Gastrocnemius medialis (tissue), 4 donors: ENCODE data around the gene PRRC2A. TPM values are rescaled to one million over a fixed set of nuclear protein-coding genes. Genes with fewer than 3 reads are reported as not detected.
"Not testable (repeated sequence)": the region's sequence is repeated elsewhere in the genome, so short reads cannot be mapped to it uniquely, and the experiment has no call there.

Experiments used
- ATAC-seq, 2 donors: fragments of 150-250 bp; one replicate each; pipeline ENCODE4 v1.9.1; 2016
- DNase-seq, 2 donors: peaks; one replicate each; pipeline ENCODE4 v3.0.0-alpha.2; 2019
- H3K27ac ChIP-seq, 4 donors: fragments of 200-600 bp; sonication (generic); 1 replicate in 1 of 4; 2 replicates in 3 of 4; pipeline ENCODE4 v1.5.1; 2016 to 2018; ENCODE audit warnings: mild to moderate bottlenecking in 2 of 4, moderate library complexity in 1 of 4
- H3K27me3 ChIP-seq, 3 donors: fragments of 200-600 bp; sonication (generic) in 2 of 3; 1 replicate in 1 of 3; 2 replicates in 2 of 3; pipeline versions ENCODE4 v1.5.1 to v1.6.0; 2016 to 2019; ENCODE audit warnings: mild to moderate bottlenecking in 1 of 3, moderate library complexity in 1 of 3
- H3K36me3 ChIP-seq, 2 donors: fragments of 200-600 bp; sonication (generic) in 1 of 2; one replicate each; pipeline ENCODE4 v1.5.1; 2017 to 2018
- H3K4me1 ChIP-seq, 2 donors: fragments of 200-600 bp; sonication (generic) in 1 of 2; one replicate each; pipeline ENCODE4 v1.5.1; 2016 to 2017; ENCODE audit warnings: mild to moderate bottlenecking in 2 of 2
- H3K4me3 ChIP-seq, 4 donors: fragments of 200-600 bp; sonication (generic) in 3 of 4; 1 replicate in 1 of 4; 2 replicates in 3 of 4; pipeline ENCODE4 v1.5.1; 2016 to 2019; ENCODE audit warnings: mild to moderate bottlenecking in 2 of 4
- H3K9me3 ChIP-seq, 3 donors: fragments of 200-600 bp; sonication (generic) in 2 of 3; 1 replicate in 1 of 3; 2 replicates in 2 of 3; pipeline ENCODE4 v1.5.1; 2016 to 2019
- POLR2A ChIP-seq, 2 donors: fragments of 450-650 bp; IDR thresholded peaks; one replicate each; pipeline ENCODE4 v1.6.1; 2017; ENCODE audit warnings: antibody characterized with exemption in 2 of 2, mild to moderate bottlenecking in 2 of 2, moderate library complexity in 2 of 2
- in situ Hi-C, 4 donors: fragments of 200-750 bp; cut with MboI; loops; one replicate each; pipeline versions ENCODE4 v1.15.0 to v1.8.0; 2017; ENCODE audit warnings: low sequenced_read_pairs in 4 of 4
- intact Hi-C: fragments of 100-400 bp; cut with DNase I; formaldehyde crosslinking; loops from one replicate; pipeline ENCODE4 v1.15.1; 2023; ENCODE audit warnings: low total_unique reads
- total RNA-seq, 4 donors: library from RNA; depleted of rRNA; stranded (reverse); fragments of >200 nt; gene quantifications; one replicate each; pipeline versions ENCODE4 v1.1.0 to v1.2.3, GENCODE V29; 2016
- TF ChIP-seq, protein P1 (sequence below), 5 experiments: fragments of 450-650 bp in 3 of 5; fragments of 200-600 bp in 2 of 5; sonication (generic) in 2 of 5; IDR thresholded peaks in 4 of 5; conservative IDR thresholded peaks in 1 of 5; 1 replicate in 4 of 5; 2 replicates in 1 of 5; pipeline ENCODE4 v1.5.1; 2016 to 2019; ENCODE audit warnings: antibody characterized with exemption in 5 of 5, mild to moderate bottlenecking in 3 of 5, moderate library complexity in 3 of 5

PRRC2A gene
- total RNA-seq, 4 donors from 2014 or later = 38.9 to 67.7 (median 52.0) TPM

DNA sequence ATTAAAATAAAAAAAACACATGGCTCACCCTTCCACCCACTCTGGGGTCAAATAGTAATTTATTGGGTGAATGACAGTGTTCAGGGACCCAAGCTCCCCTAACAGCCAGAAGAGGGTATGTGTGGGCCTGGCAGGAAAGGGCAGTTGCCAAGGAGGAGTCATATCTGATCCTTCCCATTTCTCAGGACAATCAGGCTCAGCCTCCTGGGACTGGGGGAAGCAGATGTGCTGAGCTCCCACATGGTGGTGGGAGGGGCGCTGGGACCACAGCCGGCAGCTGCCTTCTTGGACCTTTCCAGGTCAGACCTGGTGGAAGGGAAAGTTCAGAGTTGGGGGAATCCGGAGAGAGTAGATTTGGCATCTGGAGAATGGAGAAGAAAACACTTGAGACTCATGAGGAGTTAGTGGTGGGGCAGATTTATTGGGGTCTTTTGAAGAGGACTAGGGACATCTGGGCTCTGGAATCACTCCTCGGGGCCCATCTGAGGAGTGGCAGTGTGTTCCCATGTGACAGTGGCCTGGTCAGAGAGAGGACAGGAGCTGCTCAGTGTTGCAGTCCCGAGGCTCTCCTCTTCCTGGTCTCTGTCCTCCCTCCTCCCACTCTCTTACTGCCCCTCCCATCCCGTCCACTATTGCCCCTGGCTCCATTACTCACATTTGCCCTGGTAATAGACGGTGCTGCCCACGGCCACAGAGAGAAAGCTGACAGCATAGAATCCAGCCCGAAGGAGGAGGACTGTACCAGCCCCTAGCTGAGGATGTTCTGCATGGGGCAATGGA, 31.5 kb upstream of the PRRC2A start:
- no peaks in the 10 kb centered on the region for H3K9me3 ChIP-seq
- intact Hi-C loops (no loop called here), in situ Hi-C loops (no loop called here)
- no peaks in the 10 kb centered on the region for H3K4me1 ChIP-seq
- peaks cover 0 to 5% (median 0%) of the 10 kb centered on the region in 3 donors for H3K27me3 ChIP-seq
- no peak for DNase-seq
- ATAC-seq = no peak
- no peak for TF ChIP-seq POLR2A (IDR thresholded peaks at IDR 0.05)
- TF ChIP-seq, protein P1, sequence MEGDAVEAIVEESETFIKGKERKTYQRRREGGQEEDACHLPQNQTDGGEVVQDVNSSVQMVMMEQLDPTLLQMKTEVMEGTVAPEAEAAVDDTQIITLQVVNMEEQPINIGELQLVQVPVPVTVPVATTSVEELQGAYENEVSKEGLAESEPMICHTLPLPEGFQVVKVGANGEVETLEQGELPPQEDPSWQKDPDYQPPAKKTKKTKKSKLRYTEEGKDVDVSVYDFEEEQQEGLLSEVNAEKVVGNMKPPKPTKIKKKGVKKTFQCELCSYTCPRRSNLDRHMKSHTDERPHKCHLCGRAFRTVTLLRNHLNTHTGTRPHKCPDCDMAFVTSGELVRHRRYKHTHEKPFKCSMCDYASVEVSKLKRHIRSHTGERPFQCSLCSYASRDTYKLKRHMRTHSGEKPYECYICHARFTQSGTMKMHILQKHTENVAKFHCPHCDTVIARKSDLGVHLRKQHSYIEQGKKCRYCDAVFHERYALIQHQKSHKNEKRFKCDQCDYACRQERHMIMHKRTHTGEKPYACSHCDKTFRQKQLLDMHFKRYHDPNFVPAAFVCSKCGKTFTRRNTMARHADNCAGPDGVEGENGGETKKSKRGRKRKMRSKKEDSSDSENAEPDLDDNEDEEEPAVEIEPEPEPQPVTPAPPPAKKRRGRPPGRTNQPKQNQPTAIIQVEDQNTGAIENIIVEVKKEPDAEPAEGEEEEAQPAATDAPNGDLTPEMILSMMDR (IDR thresholded peaks at IDR 0.05 in 4 of 5, conservative IDR thresholded peaks at IDR 0.05 in 1 of 5) = no peak
- no peak overlapping the region for H3K4me3 ChIP-seq
- no peak overlapping the region for H3K27ac ChIP-seq
- H3K36me3 ChIP-seq = no peaks in the 10 kb centered on the region

DNA sequence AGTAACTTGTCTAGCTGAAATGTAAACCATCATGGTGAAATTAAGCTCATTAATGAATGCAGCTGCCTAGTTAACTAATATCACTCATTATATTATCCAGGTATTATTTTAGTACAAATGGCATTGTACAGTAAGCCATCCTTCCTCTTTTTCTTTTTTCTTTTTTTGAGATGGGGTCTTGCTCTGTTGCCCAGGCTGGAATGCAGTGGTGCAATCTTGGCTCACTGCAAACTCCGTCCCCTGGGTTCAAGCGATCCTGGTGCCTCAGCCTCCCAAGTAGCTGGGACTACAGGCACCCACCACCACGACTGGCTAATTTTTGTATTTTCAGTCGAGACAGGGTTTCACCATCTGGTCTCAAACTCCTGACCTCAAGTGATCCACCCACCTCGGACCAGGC, 29.8 kb upstream of the PRRC2A start:
- in situ Hi-C loops = loop anchor here in 1 of 4 donors (10.0 kb wide), 1 partner anchor 46 kb away; the partner anchor contains the start of genes ATP6V1G2, DDX39B and NFKBIL1
- H3K9me3 ChIP-seq = not testable (repeated sequence)

DNA sequence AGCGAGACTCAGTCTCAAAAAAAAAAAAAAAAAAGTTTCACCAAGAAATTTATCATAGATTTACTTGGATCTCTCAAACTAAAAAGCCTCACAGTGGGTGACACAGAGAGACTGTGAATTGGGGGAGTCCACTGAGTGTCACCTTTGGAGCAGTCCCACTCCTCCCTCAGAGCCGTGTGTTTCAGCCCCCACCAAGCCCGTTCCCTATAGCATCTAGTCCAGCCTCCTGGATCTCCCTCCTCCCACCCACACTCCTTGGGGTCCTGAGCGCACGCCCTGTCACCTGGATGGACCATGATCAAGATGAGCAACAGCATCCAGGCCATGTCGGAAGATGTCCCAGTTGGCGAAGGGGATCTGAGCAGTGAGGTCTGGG, 28.1 kb upstream of the PRRC2A start:
- TF ChIP-seq, protein P1 (IDR thresholded peaks at IDR 0.05 in 4 of 5, conservative IDR thresholded peaks at IDR 0.05 in 1 of 5) = no peak
- no peak for TF ChIP-seq POLR2A (IDR thresholded peaks at IDR 0.05)
- H3K27me3 ChIP-seq = peaks cover 0 to 4% (median 0%) of the 10 kb centered on the region in 3 donors
- no peak for DNase-seq
- in situ Hi-C loops = loop anchor here in 1 of 4 donors (10.0 kb wide), 1 partner anchor 48 kb away; the partner anchor contains the start of genes ATP6V1G2, DDX39B and NFKBIL1
- ATAC-seq = no peak
- no peak overlapping the region for H3K27ac ChIP-seq
- no peaks in the 10 kb centered on the region for H3K9me3 ChIP-seq
- no peaks in the 10 kb centered on the region for H3K36me3 ChIP-seq
- intact Hi-C loops = no loop called here
- H3K4me3 ChIP-seq = no peak overlapping the region
- H3K4me1 ChIP-seq = no peaks in the 10 kb centered on the region

More for the DNA sequence above, 29.8 kb upstream of the PRRC2A start:
- DNase-seq, intact Hi-C loops, H3K4me1 ChIP-seq, H3K4me3 ChIP-seq, ATAC-seq, H3K36me3 ChIP-seq, H3K27ac ChIP-seq, H3K27me3 ChIP-seq: not testable (repeated sequence)

DNA sequence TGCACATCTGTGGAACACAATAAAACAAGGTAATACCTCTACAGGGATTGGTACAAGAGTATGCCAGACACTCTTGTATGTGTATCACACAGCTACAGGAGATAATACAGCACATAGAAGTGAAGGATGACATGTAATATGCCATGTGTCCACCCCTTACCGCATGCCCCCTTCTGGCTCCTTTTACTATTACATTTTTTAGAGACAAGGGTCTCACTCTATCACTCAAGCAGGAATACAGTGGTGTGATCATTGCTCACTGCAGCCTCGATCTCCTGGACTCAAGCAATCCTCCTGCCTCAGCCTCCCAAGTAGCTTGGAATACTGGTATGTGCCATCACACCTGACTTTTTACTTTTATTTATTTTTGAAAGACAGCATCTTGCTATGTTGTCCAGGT, 23.5 kb upstream of the PRRC2A start:
- Histone ChIP-seq H3K4me1 (no peaks in the 10 kb centered on the region), H3K9me3 (no peaks in the 10 kb centered on the region), H3K27me3 (no peaks in the 10 kb centered on the region), H3K36me3 (no peaks in the 10 kb centered on the region), H3K4me3 (no peak overlapping the region), H3K27ac (no peak overlapping the region)
- ATAC-seq (no peak), DNase-seq (no peak)
- intact Hi-C loops (loop anchor here (5.0 kb wide), 1 partner anchor 105 kb away; no protein-coding TSS in a partner anchor), in situ Hi-C loops (loop anchor here in 3 of 4 donors (5.0 to 10.0 kb wide), 3 partner anchors 50 to 55 kb away; partner anchors contain the start of genes ATP6V1G2 (in 2 of the 3), DDX39B (in 2 of the 3) and NFKBIL1 (in 2 of the 3))
- TF ChIP-seq, protein P1 (IDR thresholded peaks at IDR 0.05 in 4 of 5, conservative IDR thresholded peaks at IDR 0.05 in 1 of 5) = peak in 2 of 5 experiments; percentile 18 to 44
- no peak for TF ChIP-seq POLR2A (IDR thresholded peaks at IDR 0.05)

DNA sequence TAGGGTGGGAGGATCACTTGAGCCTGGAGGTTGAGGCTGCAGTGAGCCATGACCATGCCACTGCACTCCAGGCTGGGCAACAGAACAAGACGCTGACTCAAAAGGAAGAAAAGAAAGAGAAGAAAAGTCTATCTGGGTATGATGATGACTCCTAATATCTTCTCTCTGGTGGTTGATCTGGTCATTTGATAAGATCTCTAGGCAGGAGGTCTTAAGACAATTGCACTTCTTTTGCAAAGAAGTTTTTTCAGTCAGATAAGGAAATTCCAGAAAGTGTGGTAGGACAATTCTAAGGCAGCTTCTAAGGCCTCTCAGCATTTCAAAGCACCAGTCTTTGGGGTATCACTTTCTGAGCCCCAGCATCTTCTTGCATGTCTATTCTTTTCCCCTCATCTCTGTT, 13.2 kb upstream of the PRRC2A start:
- TF ChIP-seq, protein P1 (IDR thresholded peaks at IDR 0.05 in 4 of 5, conservative IDR thresholded peaks at IDR 0.05 in 1 of 5) = no peak
- TF ChIP-seq POLR2A (IDR thresholded peaks at IDR 0.05) = no peak
- no peak for ATAC-seq
- DNase-seq = no peak
- H3K4me3 ChIP-seq = no peak overlapping the region
- intact Hi-C loops = no loop called here
- no peaks in the 10 kb centered on the region for H3K4me1 ChIP-seq
- no peaks in the 10 kb centered on the region for H3K36me3 ChIP-seq
- no peaks in the 10 kb centered on the region for H3K9me3 ChIP-seq
- H3K27ac ChIP-seq = no peak overlapping the region
- H3K27me3 ChIP-seq = no peaks in the 10 kb centered on the region
- in situ Hi-C loops = loop anchor here in 1 of 4 donors (10.0 kb wide), 1 partner anchor 63 kb away; the partner anchor contains the start of genes ATP6V1G2, DDX39B and NFKBIL1
